RWPE2 (cell line): ENCODE results near the gene HERC4.
A peak's percentile ranks its signal among the peaks of the same experiment; 100 is the strongest.

ENCODE experiments used
- ATAC-seq: fragments of 200-7000 bp; cut with Tn5 transposase; 3 replicates; pipeline ENCODE4 v1.9.1; 2021; ENCODE audit warnings: low read depth
- DNase-seq: peaks from one replicate; pipeline ENCODE4 v3.0.0-alpha.2; 2020; ENCODE audit warnings: low spot score
- H3K27ac ChIP-seq: fragments of 450-650 bp; 2 replicates; pipeline ENCODE4 v1.5.1; 2017; ENCODE audit warnings: mild to moderate bottlenecking; ENCODE audit not compliant: poor library complexity, severe bottlenecking
- H3K27me3 ChIP-seq: fragments of 250-450 bp; sonication (Bioruptor Pico); 2 replicates; pipeline ENCODE4 v1.5.1; 2021; ENCODE audit warnings: mild to moderate bottlenecking, moderate library complexity; ENCODE audit not compliant: insufficient read depth, poor library complexity, severe bottlenecking
- H3K36me3 ChIP-seq: fragments of 250-450 bp; sonication (Bioruptor Pico); 2 replicates; pipeline ENCODE4 v1.5.1; 2020; ENCODE audit warnings: low read depth, mild to moderate bottlenecking, moderate library complexity
- H3K4me1 ChIP-seq: fragments of 250-450 bp; sonication (Bioruptor Pico); 2 replicates; pipeline ENCODE4 v1.5.1; 2021; ENCODE audit warnings: mild to moderate bottlenecking, moderate library complexity; ENCODE audit not compliant: insufficient read depth, poor library complexity, severe bottlenecking
- H3K4me3 ChIP-seq: fragments of 250-450 bp; sonication (Bioruptor Pico); 2 replicates; pipeline ENCODE4 v1.5.1; 2021; ENCODE audit warnings: mild to moderate bottlenecking, moderate library complexity; ENCODE audit not compliant: severe bottlenecking
- H3K9me3 ChIP-seq: fragments of 250-450 bp; sonication (Bioruptor Pico); 2 replicates; pipeline ENCODE4 v1.5.1; 2021; ENCODE audit warnings: mild to moderate bottlenecking, moderate library complexity; ENCODE audit not compliant: severe bottlenecking
- TF ChIP-seq, protein P1 (sequence below): fragments of 450-650 bp; IDR thresholded peaks from one replicate; pipeline ENCODE4 v1.5.1; 2017; ENCODE audit warnings: mild to moderate bottlenecking, moderate library complexity; ENCODE audit not compliant: poor library complexity, severe bottlenecking

The HERC4 gene

DNA sequence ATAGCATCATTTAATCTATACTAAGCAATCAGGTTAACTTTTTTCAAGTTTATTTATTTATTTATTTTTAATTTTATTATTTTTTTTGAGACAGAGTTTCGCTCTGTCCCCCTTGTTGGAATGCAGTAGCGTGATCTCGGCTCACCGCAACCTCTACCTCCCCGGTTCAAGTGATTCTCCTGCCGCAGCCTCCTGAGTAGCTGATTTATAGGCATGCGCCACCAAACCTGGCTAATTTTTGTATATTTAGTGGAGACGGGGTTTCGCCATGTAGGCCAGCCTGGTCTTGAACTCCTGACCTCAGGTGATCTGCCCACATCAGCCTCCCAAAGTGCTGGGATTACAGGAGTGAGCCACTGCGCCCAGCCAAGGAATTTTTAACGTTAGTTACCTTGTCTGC is 33.6 kb upstream of the HERC4 start:
- no peaks in the 10 kb centered on the region for H3K36me3 ChIP-seq
- peaks cover 20% of the 10 kb centered on the region for H3K4me1 ChIP-seq
- ATAC-seq (no peak), DNase-seq (no peak)
- H3K9me3 ChIP-seq: no peaks in the 10 kb centered on the region
- H3K27ac ChIP-seq: no peak overlapping the region
- TF ChIP-seq, protein P1, sequence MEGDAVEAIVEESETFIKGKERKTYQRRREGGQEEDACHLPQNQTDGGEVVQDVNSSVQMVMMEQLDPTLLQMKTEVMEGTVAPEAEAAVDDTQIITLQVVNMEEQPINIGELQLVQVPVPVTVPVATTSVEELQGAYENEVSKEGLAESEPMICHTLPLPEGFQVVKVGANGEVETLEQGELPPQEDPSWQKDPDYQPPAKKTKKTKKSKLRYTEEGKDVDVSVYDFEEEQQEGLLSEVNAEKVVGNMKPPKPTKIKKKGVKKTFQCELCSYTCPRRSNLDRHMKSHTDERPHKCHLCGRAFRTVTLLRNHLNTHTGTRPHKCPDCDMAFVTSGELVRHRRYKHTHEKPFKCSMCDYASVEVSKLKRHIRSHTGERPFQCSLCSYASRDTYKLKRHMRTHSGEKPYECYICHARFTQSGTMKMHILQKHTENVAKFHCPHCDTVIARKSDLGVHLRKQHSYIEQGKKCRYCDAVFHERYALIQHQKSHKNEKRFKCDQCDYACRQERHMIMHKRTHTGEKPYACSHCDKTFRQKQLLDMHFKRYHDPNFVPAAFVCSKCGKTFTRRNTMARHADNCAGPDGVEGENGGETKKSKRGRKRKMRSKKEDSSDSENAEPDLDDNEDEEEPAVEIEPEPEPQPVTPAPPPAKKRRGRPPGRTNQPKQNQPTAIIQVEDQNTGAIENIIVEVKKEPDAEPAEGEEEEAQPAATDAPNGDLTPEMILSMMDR: no peak
- H3K27me3 ChIP-seq: no peaks in the 10 kb centered on the region
- H3K4me3 ChIP-seq: no peak overlapping the region

DNA sequence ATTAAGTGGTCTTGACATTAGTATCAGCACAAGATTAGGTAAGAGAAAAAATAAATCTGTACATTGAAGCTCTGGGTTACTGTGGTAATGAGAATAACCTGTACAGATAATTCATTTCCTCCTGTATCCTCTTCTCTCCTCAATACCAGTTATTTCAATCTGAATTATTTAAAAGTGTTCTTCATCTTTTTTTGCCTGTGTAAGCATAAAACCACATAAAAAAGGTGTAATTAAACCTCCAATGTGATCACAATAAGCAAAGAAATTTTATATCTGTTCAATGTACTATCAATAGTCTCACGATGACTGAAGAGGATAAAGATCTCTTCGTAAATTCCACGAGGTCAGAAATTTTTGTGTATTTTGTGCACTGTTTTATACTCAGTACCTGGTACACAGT is 33.0 kb upstream of the HERC4 start:
- no peaks in the 10 kb centered on the region for H3K9me3 ChIP-seq
- H3K36me3 ChIP-seq: no peaks in the 10 kb centered on the region
- ATAC-seq (no peak), DNase-seq (no peak)
- H3K4me3 ChIP-seq: no peak overlapping the region
- peaks cover 26% of the 10 kb centered on the region for H3K4me1 ChIP-seq
- TF ChIP-seq, protein P1: no peak
- H3K27me3 ChIP-seq: no peaks in the 10 kb centered on the region
- no peak overlapping the region for H3K27ac ChIP-seq

DNA sequence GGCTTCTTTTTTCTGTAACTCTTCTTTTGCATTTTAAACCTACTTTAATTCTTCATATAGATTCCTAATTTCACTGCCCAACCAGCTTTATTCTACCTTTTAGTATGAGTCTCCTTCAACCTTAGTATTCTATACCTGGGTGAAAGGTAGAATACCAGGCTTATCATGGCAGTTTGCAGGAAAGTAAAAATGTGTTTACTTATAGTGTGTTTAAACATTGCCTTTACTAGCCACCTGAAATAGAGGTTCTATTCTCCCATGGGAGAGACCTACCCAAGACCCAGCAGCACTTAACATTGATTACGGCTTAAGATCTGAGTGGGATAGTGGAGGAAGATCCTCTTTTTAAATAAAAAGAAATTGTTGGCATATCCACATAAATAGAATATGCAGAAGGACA is 32.6 kb upstream of the HERC4 start:
- H3K4me1 ChIP-seq: peaks cover 29% of the 10 kb centered on the region
- no peaks in the 10 kb centered on the region for H3K9me3 ChIP-seq
- no peak overlapping the region for H3K4me3 ChIP-seq
- DNase-seq (no peak), ATAC-seq (no peak)
- no peaks in the 10 kb centered on the region for H3K27me3 ChIP-seq
- H3K36me3 ChIP-seq: no peaks in the 10 kb centered on the region
- H3K27ac ChIP-seq: no peak overlapping the region
- TF ChIP-seq, protein P1: no peak

DNA sequence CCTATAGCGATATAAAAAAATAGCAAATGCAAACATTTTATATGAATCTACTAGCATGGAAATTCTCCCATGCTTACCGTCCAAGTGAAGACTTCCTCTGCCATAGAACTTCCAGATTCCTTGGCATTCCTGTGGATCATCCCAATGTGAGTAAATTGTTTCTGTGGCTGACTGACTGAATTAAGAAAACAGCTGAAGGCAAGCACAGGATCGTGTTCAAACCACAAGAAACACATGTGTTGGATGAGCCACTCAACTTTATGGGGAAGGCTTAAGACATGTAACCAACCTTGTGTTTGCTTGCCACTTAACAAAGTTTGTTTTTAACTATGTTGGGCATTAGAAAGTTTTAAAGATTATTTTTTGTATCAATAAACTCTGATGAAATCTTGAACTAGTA is 31.6 kb upstream of the HERC4 start:
- Histone ChIP-seq H3K27me3 (no peaks in the 10 kb centered on the region), H3K36me3 (no peaks in the 10 kb centered on the region), H3K9me3 (no peaks in the 10 kb centered on the region), H3K4me1 (peaks cover 29% of the 10 kb centered on the region), H3K4me3 (no peak overlapping the region), H3K27ac (peak overlapping the region; percentile 60)
- DNase-seq: no peak
- ATAC-seq: peak; percentile 93
- TF ChIP-seq, protein P1: no peak

DNA sequence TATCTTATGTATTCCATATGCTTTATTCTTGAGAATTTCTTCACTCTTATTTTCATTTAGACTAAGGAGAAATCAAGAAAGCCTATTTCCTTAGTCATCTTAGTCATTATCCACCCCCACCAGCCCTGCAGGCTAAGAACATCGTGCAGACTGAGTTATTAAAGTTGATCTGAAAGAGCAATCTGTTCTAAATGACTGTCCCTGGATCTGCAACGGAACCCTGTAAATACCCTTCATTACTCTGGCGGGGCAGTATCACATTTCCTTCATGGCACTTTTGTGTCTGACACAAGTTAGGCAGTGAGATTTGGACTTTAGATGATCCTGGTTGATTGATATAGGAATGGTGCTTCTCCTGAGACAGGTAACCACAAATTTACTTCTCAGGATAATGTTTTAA is 30.7 kb upstream of the HERC4 start:
- no peaks in the 10 kb centered on the region for H3K27me3 ChIP-seq
- H3K9me3 ChIP-seq: no peaks in the 10 kb centered on the region
- TF ChIP-seq, protein P1: no peak
- no peaks in the 10 kb centered on the region for H3K36me3 ChIP-seq
- H3K4me1 ChIP-seq: peaks cover 33% of the 10 kb centered on the region
- ATAC-seq (peak; percentile 63), DNase-seq (no peak)
- peak overlapping the region; percentile 60 for H3K27ac ChIP-seq
- no peak overlapping the region for H3K4me3 ChIP-seq
